ENCODE results near the gene ZNF92.

GRCh38 chr7:65438598-65438997 lies 64.9 kb downstream of the ZNF92 start:
- TF ChIP-seq, protein P1, sequence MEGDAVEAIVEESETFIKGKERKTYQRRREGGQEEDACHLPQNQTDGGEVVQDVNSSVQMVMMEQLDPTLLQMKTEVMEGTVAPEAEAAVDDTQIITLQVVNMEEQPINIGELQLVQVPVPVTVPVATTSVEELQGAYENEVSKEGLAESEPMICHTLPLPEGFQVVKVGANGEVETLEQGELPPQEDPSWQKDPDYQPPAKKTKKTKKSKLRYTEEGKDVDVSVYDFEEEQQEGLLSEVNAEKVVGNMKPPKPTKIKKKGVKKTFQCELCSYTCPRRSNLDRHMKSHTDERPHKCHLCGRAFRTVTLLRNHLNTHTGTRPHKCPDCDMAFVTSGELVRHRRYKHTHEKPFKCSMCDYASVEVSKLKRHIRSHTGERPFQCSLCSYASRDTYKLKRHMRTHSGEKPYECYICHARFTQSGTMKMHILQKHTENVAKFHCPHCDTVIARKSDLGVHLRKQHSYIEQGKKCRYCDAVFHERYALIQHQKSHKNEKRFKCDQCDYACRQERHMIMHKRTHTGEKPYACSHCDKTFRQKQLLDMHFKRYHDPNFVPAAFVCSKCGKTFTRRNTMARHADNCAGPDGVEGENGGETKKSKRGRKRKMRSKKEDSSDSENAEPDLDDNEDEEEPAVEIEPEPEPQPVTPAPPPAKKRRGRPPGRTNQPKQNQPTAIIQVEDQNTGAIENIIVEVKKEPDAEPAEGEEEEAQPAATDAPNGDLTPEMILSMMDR (IDR thresholded peaks at IDR 0.05; ENCODE audit: low read depth, low read length, poor library complexity, severe bottlenecking): no peak
- no peak for TF ChIP-seq EZH2phosphoT487 (IDR thresholded peaks at IDR 0.05; ENCODE audit: borderline replicate concordance, low read length)
